ENCODE results near the gene FKBP8. TPM values are rescaled to one million over a fixed set of nuclear protein-coding genes. Genes with fewer than 3 reads are reported as not detected.

The FKBP8 gene
- total RNA-seq, 1 experiment from 2014 or later = 345 TPM

DNA sequence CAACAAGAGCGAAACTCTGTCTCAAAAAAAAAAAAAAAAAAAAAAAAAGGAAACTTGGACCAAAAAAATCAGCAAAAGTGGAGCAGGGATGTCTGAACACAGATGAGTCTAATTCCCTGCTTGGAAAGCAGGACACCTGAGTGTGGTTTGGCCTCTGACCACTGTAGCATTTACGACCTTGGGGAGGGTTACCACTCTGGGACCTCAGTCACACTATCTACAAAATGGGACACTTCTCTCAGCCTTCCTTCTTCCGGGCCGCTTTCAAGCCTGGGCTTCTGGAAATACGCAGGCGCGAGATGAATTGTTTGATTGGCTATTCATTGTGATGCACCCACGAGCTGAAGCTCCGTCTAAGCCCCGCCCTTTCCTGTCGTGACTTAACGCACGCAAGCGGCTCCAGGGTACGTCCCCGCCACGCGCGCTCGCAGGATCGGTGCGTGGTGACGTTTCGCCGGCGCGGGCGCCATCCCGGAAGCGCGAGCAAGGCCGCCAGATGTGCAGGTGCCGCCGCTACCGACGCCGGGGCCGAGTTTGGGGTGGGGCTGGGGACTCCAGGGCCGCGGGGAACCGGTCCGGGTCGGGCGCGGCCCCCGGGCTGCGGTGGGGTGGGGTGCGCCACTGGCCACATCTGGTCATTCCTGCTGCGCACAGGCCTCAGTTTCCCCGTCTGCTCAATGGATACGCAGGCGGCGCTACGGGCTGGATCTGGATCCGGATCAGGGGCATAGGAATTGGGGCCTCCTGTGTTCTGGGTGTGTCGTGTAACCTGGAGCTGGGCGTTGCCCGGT lies 14.2 kb upstream of the FKBP8 start, which contains the start of gene KXD1 (continued):
- TF ChIP-seq, protein P1, sequence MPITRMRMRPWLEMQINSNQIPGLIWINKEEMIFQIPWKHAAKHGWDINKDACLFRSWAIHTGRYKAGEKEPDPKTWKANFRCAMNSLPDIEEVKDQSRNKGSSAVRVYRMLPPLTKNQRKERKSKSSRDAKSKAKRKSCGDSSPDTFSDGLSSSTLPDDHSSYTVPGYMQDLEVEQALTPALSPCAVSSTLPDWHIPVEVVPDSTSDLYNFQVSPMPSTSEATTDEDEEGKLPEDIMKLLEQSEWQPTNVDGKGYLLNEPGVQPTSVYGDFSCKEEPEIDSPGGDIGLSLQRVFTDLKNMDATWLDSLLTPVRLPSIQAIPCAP (CRISPR knock-in tag; IDR thresholded peaks at IDR 0.05) = no peak
- peak; percentile 81; the same call in 1 of the 2 replicates for TF ChIP-seq MYBL2 (CRISPR knock-in tag; IDR thresholded peaks at IDR 0.05)
- TF ChIP-seq EMX1 (CRISPR knock-in tag; IDR thresholded peaks at IDR 0.05) = no peak
- TF ChIP-seq ZNF423 (CRISPR knock-in tag; IDR thresholded peaks at IDR 0.05) = no peak
- TF ChIP-seq JUN (CRISPR knock-in tag; IDR thresholded peaks at IDR 0.05) = no peak
- no peak for TF ChIP-seq ZSCAN18 (CRISPR knock-in tag; IDR thresholded peaks at IDR 0.05)
- no peak for TF ChIP-seq AFF4 (CRISPR knock-in tag; IDR thresholded peaks at IDR 0.05; ENCODE audit: borderline replicate concordance)
- TF ChIP-seq ATF3 (CRISPR knock-in tag; conservative IDR thresholded peaks at IDR 0.05) = no peak
- TF ChIP-seq, protein P2, sequence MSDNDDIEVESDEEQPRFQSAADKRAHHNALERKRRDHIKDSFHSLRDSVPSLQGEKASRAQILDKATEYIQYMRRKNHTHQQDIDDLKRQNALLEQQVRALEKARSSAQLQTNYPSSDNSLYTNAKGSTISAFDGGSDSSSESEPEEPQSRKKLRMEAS (CRISPR knock-in tag; IDR thresholded peaks at IDR 0.05) = peak; percentile 83
- TF ChIP-seq GRHL2 (CRISPR knock-in tag; IDR thresholded peaks at IDR 0.05; ENCODE audit: insufficient replicate concordance, severe bottlenecking) = no peak
- no peak for TF ChIP-seq MLX (CRISPR knock-in tag; IDR thresholded peaks at IDR 0.05)
- no peak for TF ChIP-seq ATF2 (CRISPR knock-in tag; IDR thresholded peaks at IDR 0.05; ENCODE audit: borderline replicate concordance, low read depth)
- no peak for TF ChIP-seq ERG (CRISPR knock-in tag; IDR thresholded peaks at IDR 0.05)
- no peak for TF ChIP-seq ESRRA (CRISPR knock-in tag; IDR thresholded peaks at IDR 0.05; ENCODE audit: borderline replicate concordance)
- no peak for TF ChIP-seq ZBTB43 (CRISPR knock-in tag; IDR thresholded peaks at IDR 0.05)
- TF ChIP-seq CREB1 (CRISPR knock-in tag; IDR thresholded peaks at IDR 0.05) = no peak
- no peak for TF ChIP-seq RELA (CRISPR knock-in tag; IDR thresholded peaks at IDR 0.05; ENCODE audit: borderline replicate concordance)
- peak; percentile 79 for TF ChIP-seq PRDM15 (CRISPR knock-in tag; IDR thresholded peaks at IDR 0.05)
- TF ChIP-seq ZNF416 (CRISPR knock-in tag; IDR thresholded peaks at IDR 0.05) = no peak
- TF ChIP-seq, protein P3, sequence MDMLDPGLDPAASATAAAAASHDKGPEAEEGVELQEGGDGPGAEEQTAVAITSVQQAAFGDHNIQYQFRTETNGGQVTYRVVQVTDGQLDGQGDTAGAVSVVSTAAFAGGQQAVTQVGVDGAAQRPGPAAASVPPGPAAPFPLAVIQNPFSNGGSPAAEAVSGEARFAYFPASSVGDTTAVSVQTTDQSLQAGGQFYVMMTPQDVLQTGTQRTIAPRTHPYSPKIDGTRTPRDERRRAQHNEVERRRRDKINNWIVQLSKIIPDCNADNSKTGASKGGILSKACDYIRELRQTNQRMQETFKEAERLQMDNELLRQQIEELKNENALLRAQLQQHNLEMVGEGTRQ (CRISPR knock-in tag; IDR thresholded peaks at IDR 0.05) = peak; percentile 44; the same call in 1 of the 2 replicates
- no peak for TF ChIP-seq TP53 (CRISPR knock-in tag; IDR thresholded peaks at IDR 0.05)
- no peak for TF ChIP-seq ATF1 (CRISPR knock-in tag; IDR thresholded peaks at IDR 0.05)

All from WTC11 (cell line).